ENCODE data around the gene TMEM154. TPM values are rescaled to one million over a fixed set of nuclear protein-coding genes. Genes with fewer than 3 reads are reported as not detected.

Gene TMEM154
- total RNA-seq, 3 donors from 2014 or later, result 1.3 to 7.2 (median 5.6) TPM

DNA sequence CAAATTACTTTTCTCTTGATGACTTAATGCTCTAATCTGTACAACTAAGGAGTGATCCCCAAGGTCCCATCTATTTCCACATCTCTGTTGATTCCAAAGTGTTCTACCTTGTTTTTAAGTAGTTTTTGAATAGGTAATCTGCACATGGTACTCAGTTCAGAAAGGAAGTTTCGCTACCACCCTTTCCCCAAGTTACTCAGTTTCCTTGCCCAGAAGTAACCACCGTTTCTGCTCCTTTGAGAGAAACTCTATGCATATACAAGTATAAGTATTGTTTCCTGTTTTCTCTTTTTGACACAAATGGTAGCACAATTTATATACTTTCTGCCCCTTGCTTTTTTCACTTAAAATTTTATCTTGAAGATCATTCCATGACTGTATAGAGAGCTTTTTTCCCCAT is 18.1 kb downstream of the TMEM154 start:
- Histone ChIP-seq H3K27me3 (no peaks in the 10 kb centered on the region), H3K27ac (no peak overlapping the region)

GRCh38 chr4:152660526-152660925 is 19.3 kb downstream of the TMEM154 start:
- Histone ChIP-seq H3K4me3 (no peak overlapping the region), H3K27me3 (no peaks in the 10 kb centered on the region), H3K36me3 (no peaks in the 10 kb centered on the region), H3K4me1 (no peaks in the 10 kb centered on the region), H3K27ac (no peak overlapping the region), H3K9me3 (peaks cover 6 to 23% of the 10 kb centered on the region in 2 donors)
- no peak for DNase-seq (ENCODE audit: low spot score in 2 of 2)
- intact Hi-C loops (cut with DNase I; ENCODE audit: low total_unique reads), result no loop called here
- no peak for TF ChIP-seq POLR2AphosphoS5 (IDR thresholded peaks at IDR 0.05)
- no peak for TF ChIP-seq POLR2A (IDR thresholded peaks at IDR 0.05)
- no peak for TF ChIP-seq CTCF (IDR thresholded peaks at IDR 0.05)

More for the DNA sequence above, 18.1 kb downstream of the TMEM154 start:
- TF ChIP-seq POLR2A (IDR thresholded peaks at IDR 0.05), result no peak
- TF ChIP-seq CTCF (IDR thresholded peaks at IDR 0.05), result no peak
- no peak for TF ChIP-seq POLR2AphosphoS5 (IDR thresholded peaks at IDR 0.05)
- no peak for DNase-seq (ENCODE audit: low spot score in 2 of 2)
- Histone ChIP-seq H3K4me3 (no peak overlapping the region), H3K36me3 (no peaks in the 10 kb centered on the region), H3K4me1 (no peaks in the 10 kb centered on the region), H3K9me3 (peaks cover 6 to 23% of the 10 kb centered on the region in 2 donors)
- intact Hi-C loops (cut with DNase I; ENCODE audit: low total_unique reads), result no loop called here

DNA sequence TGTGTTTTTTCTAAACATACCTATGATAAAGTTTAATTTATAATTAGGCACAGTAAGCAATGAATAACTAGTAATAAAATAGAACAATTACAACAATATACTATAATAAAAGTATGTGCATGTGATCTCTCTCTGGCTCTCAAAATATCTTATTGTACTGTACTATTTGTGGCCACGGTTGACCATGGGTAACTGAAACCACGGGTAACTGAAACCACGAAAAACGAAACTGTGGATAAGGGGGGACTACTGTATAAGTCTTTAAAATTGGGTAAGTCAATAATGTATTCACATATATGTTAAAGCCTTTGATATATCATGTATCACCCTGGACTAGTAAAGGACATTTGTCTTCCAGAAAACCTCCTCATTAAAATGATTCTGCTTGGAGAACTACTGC is 20.0 kb downstream of the TMEM154 start:
- Histone ChIP-seq H3K27me3 (no peaks in the 10 kb centered on the region), H3K9me3 (peaks cover 6 to 23% of the 10 kb centered on the region in 2 donors), H3K27ac (no peak overlapping the region), H3K36me3 (no peaks in the 10 kb centered on the region), H3K4me1 (no peaks in the 10 kb centered on the region), H3K4me3 (no peak overlapping the region)
- TF ChIP-seq CTCF (IDR thresholded peaks at IDR 0.05), result no peak
- TF ChIP-seq POLR2A (IDR thresholded peaks at IDR 0.05), result no peak
- TF ChIP-seq POLR2AphosphoS5 (IDR thresholded peaks at IDR 0.05), result no peak
- no peak for DNase-seq (ENCODE audit: low spot score in 2 of 2)
- intact Hi-C loops (cut with DNase I; ENCODE audit: low total_unique reads), result no loop called here

- Histone ChIP-seq H3K9me3 (peaks cover 6 to 23% of the 10 kb centered on the region in 2 donors), H3K4me3 (no peak overlapping the region), H3K36me3 (no peaks in the 10 kb centered on the region), H3K27me3 (no peaks in the 10 kb centered on the region), H3K27ac (no peak overlapping the region), H3K4me1 (no peaks in the 10 kb centered on the region)
- intact Hi-C loops (cut with DNase I; ENCODE audit: low total_unique reads), result no loop called here
- no peak for TF ChIP-seq POLR2AphosphoS5 (IDR thresholded peaks at IDR 0.05)
- TF ChIP-seq POLR2A (IDR thresholded peaks at IDR 0.05), result no peak
- no peak for TF ChIP-seq CTCF (IDR thresholded peaks at IDR 0.05)
- DNase-seq (ENCODE audit: low spot score in 2 of 2), result no peak
These were observed 22.1 kb downstream of the TMEM154 start for GRCh38 chr4:152657657-152658056.

- Histone ChIP-seq H3K4me3 (no peak overlapping the region), H3K4me1 (no peaks in the 10 kb centered on the region), H3K9me3 (peaks cover 6 to 23% of the 10 kb centered on the region in 2 donors), H3K27ac (no peak overlapping the region), H3K36me3 (no peaks in the 10 kb centered on the region), H3K27me3 (no peaks in the 10 kb centered on the region)
- no peak for DNase-seq (ENCODE audit: low spot score in 2 of 2)
- TF ChIP-seq POLR2AphosphoS5 (IDR thresholded peaks at IDR 0.05) (no peak), CTCF (IDR thresholded peaks at IDR 0.05) (no peak), POLR2A (IDR thresholded peaks at IDR 0.05) (no peak)
- intact Hi-C loops (cut with DNase I; ENCODE audit: low total_unique reads), result no loop called here
These were observed 24.3 kb downstream of the TMEM154 start for GRCh38 chr4:152655272-152656129.
